PC-3 (cell line): ENCODE data around the gene AFG1L.

Experiments
- EZH2 ChIP-seq: fragments of 300-600 bp; sonication (generic); IDR thresholded peaks from one replicate; pipeline ENCODE4 v1.6.1; 2017; ENCODE audit warnings: antibody characterized with exemption, mild to moderate bottlenecking, low read length; ENCODE audit not compliant: unreplicated experiment
- EZH2phosphoT487 ChIP-seq: fragments of 300-600 bp; sonication (generic); IDR thresholded peaks from 2 replicates; pipeline ENCODE4 v1.6.1; 2018; ENCODE audit warnings: mild to moderate bottlenecking, antibody characterized with exemption, low read length, borderline replicate concordance
- TF ChIP-seq, protein P1 (sequence below): fragments of 300-600 bp; sonication (generic); conservative IDR thresholded peaks from 2 replicates; pipeline ENCODE4 v1.5.1; 2017; ENCODE audit warnings: antibody characterized with exemption, low read depth, mild to moderate bottlenecking, low read length

DNA sequence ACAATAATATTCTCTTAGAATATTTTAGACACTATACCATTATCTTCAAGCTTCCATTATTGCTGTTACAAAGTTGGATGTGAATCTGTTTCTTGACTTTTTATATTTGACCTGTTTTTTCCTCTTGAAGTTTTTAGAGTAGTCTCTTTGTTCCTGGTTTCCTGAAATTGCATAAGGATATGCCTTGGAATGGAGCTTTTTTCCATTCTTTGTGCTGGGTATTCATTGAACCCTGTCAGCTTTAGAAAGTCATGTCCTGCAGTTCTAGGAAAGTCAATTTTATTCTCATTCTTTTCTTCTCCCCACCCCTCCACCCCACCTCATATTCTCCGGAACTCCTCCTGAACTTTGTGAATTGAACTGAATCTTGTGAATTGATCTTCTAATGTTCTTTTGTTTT is 173.5 kb downstream of the AFG1L start:
- TF ChIP-seq EZH2phosphoT487 (no peak), EZH2 (no peak)
- TF ChIP-seq, protein P1, sequence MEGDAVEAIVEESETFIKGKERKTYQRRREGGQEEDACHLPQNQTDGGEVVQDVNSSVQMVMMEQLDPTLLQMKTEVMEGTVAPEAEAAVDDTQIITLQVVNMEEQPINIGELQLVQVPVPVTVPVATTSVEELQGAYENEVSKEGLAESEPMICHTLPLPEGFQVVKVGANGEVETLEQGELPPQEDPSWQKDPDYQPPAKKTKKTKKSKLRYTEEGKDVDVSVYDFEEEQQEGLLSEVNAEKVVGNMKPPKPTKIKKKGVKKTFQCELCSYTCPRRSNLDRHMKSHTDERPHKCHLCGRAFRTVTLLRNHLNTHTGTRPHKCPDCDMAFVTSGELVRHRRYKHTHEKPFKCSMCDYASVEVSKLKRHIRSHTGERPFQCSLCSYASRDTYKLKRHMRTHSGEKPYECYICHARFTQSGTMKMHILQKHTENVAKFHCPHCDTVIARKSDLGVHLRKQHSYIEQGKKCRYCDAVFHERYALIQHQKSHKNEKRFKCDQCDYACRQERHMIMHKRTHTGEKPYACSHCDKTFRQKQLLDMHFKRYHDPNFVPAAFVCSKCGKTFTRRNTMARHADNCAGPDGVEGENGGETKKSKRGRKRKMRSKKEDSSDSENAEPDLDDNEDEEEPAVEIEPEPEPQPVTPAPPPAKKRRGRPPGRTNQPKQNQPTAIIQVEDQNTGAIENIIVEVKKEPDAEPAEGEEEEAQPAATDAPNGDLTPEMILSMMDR, result no peak
